GM19351 (cell line): ENCODE measurements around the gene SPHK1.
"Not testable (repeated sequence)": the region's sequence is repeated elsewhere in the genome, so short reads cannot be mapped to it uniquely, and the experiment has no call there.

Source experiments
- ATAC-seq: cut with Tn5 transposase; IDR thresholded peaks from one replicate; pipeline ENCODE4 v1.9.1; 2021; ENCODE audit warnings: mild to moderate bottlenecking, moderate library complexity; ENCODE audit not compliant: unreplicated experiment

SPHK1 gene, protein sequence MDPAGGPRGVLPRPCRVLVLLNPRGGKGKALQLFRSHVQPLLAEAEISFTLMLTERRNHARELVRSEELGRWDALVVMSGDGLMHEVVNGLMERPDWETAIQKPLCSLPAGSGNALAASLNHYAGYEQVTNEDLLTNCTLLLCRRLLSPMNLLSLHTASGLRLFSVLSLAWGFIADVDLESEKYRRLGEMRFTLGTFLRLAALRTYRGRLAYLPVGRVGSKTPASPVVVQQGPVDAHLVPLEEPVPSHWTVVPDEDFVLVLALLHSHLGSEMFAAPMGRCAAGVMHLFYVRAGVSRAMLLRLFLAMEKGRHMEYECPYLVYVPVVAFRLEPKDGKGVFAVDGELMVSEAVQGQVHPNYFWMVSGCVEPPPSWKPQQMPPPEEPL

DNA sequence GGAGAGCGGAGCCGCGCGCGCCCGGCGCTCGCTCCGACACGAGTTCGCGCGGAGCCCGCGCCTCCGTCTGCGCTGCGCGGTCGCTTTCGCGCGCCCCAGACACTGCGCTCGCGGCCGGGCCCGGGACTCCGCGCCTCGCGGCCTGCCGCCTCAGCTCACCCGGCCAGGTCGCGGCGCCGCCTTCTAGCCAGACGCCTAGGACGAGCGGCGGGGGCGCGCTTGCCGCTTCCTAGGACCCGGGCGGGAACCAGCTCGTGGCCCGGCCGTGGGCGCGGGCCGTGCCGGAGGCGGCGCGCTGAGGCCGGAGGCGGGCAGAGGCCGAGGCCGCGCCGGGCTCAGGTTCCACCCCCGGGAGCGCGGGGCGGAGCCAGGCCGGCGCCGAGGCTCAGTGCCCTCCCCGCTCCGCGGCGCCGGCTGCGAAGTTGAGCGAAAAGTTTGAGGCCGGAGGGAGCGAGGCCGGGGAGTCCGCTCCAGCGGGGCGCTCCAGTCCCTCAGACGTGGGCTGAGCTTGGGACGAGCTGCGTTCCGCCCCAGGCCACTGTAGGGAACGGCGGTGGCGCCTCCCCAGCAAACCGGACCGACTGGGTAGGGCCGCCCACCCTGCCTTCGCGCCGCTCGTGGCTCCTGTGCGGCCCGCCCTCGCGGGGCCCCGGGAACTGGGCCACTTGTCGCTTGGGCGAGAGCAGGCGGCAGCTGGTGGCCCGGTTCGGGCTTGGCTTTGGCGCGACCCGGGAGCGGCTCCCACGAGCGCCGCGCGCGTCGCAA, at the start of gene SPHK1:
Gene SPHK1 (plus strand): TSS at position 388 of the 765 bp plus-strand sequence. CDS start 1,036 bp downstream, outside the sequence.
- peak; percentile 45 for ATAC-seq

DNA sequence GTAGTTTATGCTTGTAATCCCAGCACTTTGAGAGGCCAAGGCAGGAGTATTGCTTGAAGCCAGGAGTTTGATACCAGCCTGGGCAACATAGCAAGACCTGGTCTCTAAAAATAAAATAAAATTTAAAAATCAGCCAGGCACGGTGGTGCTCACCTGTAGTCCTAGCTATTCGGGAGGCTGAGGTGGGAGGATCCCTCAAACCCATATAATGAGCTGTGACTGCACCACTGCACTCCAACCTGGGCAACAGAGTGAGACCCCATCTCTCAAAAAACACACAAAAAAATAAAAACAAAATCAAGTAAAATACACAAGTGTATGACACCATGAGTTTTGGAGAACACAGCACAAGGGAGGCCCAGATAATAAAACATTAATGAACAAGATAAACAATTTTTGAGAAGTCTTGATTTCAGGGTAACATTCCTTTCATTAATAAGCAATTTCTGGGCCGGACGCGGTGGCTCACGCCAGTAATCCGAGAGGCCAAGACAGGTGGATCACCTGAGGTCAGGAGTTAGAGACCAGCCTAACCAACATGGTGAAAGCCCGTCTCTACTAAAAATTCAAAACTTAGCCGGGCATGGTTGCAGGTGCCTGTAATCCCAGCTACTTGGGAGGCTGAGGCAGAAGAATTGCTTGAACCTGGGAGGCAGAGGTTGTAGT, 48.6 kb upstream of the SPHK1 start:
- no peak for ATAC-seq

DNA sequence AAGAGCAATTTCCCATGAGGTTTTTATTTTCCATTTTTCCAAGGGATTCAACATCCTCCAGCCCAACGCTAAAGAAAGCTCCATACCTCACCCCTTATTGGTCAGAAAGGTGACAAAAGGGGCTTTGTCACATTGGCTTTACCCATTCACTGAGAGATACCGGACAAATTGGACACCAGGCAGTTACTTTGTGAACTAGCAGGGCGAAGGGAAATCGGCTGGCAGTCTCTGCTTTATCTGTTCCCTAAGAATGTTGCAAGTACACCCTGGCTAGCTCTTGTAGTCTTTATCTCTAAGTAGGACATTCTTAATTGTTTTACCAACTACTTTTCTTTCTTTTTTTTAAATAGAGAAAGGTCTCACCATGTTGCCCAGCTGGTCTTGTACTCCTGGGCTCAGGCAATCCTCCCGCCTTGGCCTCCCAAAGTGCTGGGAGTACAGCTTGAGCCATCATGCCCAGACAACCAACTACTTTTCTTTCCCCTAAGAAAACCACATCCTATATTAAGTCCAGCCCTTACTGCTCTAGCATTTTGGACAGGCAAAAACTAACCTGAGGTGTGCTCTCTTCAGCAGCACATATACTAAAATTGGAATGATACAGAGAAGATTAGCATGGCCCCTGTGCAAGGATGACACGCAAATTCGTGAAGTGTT, 47.5 kb upstream of the SPHK1 start:
- ATAC-seq = no peak

DNA sequence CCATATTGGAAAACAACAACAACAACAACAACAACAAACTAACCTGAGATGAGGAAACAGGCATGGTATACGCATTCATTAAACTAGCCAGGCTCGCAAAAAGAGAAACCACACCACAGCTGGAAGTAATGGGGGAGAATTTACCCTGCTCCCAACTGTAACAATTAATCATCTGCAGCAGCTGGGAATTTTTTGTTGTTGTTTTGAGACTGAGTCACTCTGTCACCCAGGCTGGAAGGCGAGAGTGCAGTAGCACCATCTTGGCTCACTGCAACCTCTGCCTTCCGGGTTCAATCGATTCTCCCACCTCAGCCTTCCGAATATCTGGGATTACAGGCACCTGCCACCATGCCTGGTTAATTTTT, 47.0 kb upstream of the SPHK1 start:
- ATAC-seq = no peak

DNA sequence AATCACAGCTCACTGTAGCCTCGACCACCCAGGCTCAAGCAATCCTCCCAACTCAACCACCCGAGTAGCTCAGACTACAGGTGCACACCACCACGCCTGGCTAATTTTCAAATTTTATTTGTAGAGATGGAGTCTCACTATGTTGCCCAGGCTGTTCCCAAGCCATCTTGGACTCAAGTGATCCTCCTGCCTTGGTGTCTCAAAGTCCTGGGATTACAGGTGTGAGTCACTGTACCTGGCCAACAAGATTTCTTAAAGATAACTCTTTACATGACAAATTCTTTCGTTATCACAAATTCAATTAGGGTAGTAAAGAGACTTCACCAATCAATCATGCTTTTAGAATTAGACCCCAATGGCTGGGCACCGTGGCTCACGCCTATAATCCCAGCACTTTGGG, 43.1 kb upstream of the SPHK1 start:
- no peak for ATAC-seq

DNA sequence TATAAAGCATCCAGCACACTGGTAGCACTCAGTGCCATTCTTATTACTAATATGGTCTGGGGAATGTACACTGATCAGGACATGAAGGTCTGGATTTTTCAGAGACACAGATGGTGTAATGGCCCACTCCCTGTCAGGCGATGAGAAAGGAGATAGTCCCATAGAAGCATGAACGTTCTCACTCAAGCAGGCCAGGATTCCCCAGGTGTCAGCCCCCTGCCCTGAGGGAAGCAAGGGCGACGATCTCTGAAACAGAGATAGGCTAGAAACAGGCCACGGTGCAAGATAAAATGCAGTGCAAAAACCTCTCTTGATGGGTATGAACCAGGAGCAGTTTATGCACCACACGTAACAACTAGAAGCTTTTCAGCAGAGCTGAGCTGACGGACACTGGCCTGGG, 41.3 kb upstream of the SPHK1 start:
- ATAC-seq = no peak

DNA sequence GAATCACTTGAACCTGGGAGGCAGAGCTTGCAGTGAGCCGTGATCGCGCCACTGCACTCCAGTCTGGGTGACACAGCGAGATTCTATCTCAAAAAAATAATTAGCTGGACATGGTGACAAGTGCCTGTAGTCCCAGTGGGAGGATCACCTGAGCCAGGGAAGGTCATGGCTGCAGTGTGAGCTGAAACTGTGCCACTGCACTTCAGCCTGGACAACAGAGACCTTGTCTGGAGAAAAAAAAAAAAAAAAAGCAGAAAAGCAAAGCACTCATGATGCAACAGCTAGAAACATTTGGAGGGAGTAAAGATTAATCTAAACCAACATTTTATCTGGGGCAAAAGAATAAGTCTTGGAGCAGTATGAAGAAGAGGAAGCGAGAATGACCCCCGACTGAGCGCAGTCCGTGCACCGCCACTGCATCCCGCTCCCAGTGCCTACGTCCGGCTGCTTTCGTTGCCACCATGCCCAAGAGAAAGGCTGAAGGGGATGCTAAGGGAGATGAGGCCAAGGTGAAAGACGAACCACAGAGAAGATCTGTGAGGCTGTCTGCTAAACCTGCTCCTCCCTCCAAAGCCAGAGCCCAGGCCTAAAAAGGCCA, 38.9 kb upstream of the SPHK1 start:
- no peak for ATAC-seq

DNA sequence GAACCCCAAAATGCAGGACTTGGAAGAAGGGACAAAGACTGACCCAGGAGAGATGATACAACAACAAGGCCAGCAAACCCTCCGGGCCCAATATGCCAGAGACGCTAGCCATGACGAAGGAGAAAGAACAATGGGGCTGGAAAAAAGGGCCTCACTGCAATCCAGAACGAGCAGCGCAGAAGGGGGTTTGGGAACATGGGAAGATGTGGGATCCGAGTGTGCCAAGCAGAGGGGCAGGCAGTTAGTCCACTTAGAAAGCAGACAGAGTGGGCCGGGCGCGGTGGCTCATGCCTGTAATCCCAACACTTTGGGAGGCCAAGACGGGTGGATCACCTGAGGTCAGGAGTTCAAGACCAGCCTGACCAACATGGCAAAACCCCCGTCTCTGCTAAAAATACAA, 37.5 kb upstream of the SPHK1 start:
- ATAC-seq = not testable (repeated sequence)

DNA sequence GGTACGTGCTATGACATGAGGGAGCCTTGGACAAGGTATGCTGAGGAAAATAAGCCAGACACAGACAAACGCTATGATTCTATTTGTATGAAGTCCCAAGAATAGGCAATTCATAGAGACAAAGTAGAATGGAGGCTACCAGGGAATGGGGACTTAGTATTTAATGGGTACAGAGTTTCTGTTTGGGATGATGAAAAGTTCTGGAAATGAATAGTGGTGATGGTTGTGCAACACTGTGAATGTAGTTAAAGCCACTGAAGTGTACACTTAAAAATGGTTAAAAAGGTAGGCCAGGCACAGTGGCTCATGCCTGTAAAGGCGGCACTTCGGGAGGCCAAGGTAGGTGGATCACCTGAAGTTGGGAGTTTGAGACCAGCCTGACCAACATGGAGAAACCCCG, 33.9 kb upstream of the SPHK1 start:
- no peak for ATAC-seq

DNA sequence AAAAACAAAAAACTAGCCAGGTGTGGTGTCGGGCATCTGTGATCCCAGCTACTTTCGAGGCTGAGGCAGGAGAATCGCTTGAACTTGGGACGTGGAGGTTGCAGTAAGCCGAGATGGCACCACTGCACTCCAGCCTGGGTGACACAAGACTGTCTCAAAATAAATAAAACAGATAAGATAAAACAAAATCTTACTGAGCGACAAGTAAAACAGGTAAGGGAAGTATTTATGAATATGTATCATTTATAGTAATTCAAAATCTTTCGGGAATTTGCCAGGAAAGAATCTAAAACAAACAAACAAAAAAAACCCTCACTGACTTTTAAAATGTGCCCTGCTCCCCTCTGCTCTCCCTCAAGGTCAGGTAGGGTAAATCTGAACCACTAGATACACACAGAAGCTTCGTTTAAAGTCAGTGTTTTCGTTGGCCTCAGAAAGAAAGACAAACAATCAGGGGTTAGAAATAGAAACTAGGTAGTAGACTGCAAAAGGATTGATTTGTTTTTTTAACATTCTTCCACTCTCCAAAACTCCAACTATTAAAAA, 32.8 kb upstream of the SPHK1 start:
- ATAC-seq = no peak

DNA sequence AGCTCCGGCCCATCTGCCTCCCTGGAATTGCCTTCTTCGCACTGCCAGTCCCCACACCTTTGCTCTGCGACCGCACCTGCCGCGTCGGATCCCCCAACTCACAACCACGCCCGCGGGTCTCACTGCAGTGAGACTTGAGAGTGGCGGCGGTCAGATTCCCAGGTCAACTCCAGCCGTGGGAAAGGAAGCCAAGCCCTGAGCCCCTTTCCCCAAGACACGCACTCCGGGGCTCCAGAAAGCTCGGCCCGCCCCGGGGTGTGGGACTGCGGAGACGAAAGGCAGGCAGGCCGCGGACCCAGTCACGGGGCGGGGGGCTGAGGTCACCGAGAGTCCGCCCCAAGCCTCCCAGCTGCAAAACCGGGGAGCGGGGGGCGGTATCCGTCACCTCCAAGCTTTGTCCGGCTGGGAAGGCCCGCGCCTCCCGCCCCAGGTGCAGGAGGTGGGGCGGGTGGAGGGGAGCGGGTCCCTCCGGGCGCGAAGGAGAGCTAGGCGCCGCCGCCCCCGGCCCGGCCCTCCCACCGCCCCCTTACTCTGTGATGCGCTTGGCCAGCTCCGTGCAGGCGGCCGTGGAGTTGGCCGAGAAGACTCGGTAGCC, 31.3 kb upstream of the SPHK1 start:
- no peak for ATAC-seq

DNA sequence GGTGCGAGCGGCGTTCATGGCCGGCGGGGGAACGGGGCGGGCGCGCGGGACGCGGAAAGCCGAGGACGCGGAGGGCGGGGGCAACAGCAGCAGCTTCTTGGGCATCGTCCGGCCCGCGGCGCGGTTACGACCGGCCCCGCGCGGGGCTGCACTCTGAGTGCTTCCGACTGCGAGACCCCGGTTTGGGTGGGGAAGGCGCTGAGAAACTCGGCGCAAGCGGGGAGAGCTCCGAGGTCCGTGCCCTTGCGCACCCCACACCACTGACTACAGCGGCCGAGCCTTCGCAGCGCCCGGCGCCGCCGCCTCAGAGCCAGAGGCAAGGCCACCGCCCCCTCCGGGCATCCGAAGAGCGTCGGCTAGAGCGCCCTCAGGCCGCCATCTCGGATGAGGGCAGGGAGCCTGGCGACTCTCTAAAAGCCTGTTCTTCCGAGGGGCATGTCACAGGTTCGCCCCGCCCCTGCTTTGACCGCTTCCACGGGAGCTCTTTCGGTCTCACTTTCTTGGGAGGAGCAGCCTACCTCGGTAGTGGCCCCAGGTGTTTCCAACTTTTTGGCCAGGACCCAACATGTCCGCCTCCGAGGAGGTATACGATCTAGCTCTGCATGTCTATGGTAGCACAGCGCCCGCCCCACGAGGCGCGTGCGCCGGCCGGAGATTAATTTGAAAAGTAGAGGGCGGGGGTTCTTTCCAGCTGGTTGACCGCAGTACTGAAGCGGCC, 30.7 kb upstream of the SPHK1 start, which contains the start of gene PRPSAP1:
Gene PRPSAP1 (minus strand): TSS at position 318 of the 718 bp plus-strand sequence. CDS start 213 bp downstream, at position 105.
- peak; percentile 89 for ATAC-seq

DNA sequence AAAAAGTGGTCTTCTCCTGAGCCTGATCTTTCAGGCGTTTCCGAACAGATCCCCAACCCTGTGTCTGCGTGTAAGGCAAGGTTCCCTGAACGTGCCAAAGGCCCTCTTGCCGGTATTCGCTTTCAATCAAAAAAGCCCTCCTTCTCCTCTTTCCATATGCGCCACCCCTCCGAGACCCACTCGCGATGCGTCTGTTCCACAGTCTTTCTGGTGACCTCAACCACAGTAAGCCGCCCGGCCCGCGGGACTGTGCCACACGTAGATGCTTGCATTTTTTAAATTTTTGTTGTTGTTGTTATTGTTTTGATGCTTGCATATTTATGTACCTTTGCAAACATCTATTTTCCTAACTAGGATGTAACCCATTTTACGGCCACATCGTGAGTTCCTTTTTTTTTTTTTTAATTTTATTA, 30.1 kb upstream of the SPHK1 start:
- ATAC-seq = no peak

DNA sequence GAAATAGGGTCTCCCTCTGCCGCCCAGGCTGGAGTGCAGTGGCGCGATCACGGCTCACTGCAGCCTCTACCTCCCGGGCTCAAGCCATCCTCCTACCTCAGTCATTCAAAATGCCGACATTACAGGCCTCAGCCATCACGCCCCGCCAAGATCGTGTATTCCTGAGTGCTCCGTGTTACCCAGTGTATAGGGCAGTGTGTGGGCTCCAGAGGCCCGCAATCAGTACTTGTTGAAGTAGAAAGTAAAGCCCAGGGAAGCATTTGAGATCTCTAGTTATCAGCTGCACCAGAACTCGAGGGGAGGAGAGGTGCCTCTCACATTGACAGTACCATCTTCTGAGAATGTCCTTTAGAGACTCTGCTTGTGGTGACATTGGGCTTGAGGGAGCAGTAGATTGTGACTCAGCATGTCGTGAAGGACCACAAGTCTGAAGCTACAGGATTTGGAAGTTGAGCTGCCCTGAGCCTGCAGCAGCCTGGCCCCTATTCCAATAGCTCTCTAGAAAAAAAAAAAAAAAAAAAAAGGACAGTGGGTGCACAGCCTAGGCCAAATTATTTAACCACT, 29.6 kb upstream of the SPHK1 start:
- no peak for ATAC-seq

DNA sequence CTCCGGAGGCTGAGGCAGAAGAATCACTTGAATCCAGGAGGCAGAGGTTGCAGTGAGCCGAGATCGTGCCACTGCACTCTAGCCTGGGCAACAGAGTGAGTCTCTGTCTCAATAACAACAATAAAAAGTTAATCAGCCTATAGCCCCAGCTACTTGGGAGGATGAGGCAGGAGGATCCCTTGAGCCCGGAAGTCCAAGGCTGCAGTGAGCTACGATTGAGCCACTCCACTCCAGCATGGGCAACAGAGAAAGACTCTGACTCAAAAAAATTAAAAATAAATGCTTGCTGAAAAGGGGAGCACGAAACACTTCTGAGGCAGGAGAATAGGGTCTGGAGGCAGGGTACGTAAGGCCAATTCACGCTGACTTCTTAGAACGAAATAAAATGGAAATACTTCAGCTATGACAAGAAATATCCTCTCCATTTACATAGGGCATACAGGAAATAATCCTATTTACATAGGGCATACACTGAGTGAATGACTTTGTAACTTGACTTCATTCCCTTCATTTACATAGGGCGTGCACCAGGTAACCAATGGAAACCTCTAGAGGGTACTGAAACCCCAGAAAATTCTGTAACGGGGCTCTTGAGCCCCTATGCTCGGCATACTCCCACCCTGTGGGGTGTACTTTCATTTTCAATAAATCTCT, 27.5 kb upstream of the SPHK1 start:
- no peak for ATAC-seq

DNA sequence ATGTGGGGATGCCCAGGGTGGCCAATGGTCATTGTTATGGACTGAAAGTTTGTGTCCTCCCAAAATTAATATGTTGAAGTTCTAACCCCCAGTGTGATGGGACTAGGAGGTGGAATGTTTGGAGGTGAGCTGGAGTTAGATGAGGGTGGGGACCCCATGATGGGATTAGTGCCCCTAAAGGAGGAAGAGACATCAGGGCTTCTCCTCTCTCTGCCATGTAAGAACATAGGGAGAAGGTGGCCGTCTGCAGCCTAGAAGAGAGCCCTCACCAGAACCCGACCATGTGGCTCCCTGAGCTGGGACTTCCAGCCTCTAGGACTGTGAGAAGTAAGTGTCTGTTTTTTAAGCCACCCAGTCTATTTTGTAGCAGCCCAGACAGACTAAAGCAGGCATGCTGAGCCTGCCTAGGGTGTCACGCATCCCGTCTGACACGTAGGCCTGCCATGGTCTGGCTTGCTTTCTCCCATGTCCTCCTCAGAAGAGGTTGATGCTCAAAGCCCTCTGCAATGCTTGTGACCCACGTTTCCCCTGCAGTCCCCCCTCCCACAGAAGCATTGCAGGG, 26.7 kb upstream of the SPHK1 start:
- ATAC-seq = no peak

DNA sequence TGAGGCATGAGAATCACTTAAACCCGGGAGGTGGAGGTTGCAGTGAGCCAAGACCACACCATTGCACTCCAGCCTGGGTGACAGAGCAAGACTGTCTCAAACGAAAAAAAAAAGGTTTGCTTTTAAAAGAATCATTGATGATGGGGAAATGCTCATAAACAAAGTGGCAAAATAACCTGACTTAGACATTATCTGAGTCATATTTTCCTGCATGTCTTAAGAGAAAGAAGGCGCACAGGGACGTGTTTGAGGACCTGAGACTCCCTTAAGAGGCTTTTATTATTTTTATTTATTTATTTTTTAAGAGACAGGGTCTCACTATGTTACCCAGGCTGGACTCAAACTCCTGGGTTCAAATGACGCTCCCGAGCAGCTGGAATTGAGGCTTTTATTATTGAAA, 25.0 kb upstream of the SPHK1 start:
- no peak for ATAC-seq

DNA sequence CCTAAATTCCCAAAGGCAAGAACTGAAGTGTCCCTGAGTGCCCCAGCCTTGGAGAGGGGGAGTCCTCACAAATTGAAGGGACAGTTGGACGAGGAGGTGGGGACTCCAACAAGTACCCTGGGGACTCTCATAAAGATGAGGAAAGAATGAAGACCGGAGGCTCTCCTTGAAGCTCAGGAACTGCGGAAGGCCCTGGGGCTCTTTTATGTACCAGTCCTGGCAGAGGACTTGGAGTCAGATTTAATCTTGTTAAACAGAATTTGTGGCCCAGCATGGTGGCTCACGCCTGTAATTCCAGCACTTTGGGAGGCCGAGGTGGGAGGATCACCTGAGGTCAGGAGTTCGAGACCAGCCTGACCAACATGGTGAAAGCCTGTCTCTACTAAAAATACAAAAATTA, 24.6 kb upstream of the SPHK1 start:
- not testable (repeated sequence) for ATAC-seq
